HG03469 (cell line): Measurements from ENCODE around the gene BSND.

Source experiments
- ATAC-seq: cut with Tn5 transposase; IDR thresholded peaks from one replicate; pipeline ENCODE4 v1.9.1; 2021; ENCODE audit warnings: mild to moderate bottlenecking, moderate library complexity, moderate number of reproducible peaks; ENCODE audit not compliant: unreplicated experiment

BSND gene

GRCh38 chr1:55045430-55045829 lies 46.7 kb downstream of the BSND start:
- ATAC-seq = no peak

- ATAC-seq = no peak
Measured at GRCh38 chr1:55046871-55047270, 48.1 kb downstream of the BSND start.

- no peak for ATAC-seq
Measured at GRCh38 chr1:55047611-55048010, 48.9 kb downstream of the BSND start.

- ATAC-seq = no peak
Measured at GRCh38 chr1:55048453-55049270, 49.9 kb downstream of the BSND start.

GRCh38 chr1:55049271-55049913 lies 50.7 kb downstream of the BSND start:
- ATAC-seq = no peak

GRCh38 chr1:55049914-55050278 lies 51.2 kb downstream of the BSND start:
- ATAC-seq = no peak

GRCh38 chr1:55050283-55050682 lies 51.5 kb downstream of the BSND start:
- no peak for ATAC-seq

GRCh38 chr1:55051169-55051568 lies 52.4 kb downstream of the BSND start:
- no peak for ATAC-seq

- ATAC-seq = no peak
Measured at GRCh38 chr1:55051621-55052020, 52.9 kb downstream of the BSND start.

- no peak for ATAC-seq
Measured at GRCh38 chr1:55052221-55053142, 53.7 kb downstream of the BSND start.

- ATAC-seq = no peak
Measured at GRCh38 chr1:55053265-55053954, 54.7 kb downstream of the BSND start.

- ATAC-seq = no peak
Measured at GRCh38 chr1:55054396-55054795, 55.7 kb downstream of the BSND start.

- no peak for ATAC-seq
Measured at GRCh38 chr1:55055084-55055882, 56.5 kb downstream of the BSND start.

- no peak for ATAC-seq
Measured at GRCh38 chr1:55055951-55056631, 57.4 kb downstream of the BSND start.

GRCh38 chr1:55056632-55056992 lies 57.9 kb downstream of the BSND start:
- no peak for ATAC-seq

- no peak for ATAC-seq
Measured at GRCh38 chr1:55057270-55057955, 58.7 kb downstream of the BSND start.

- ATAC-seq = no peak
Measured at GRCh38 chr1:55057956-55058298, 59.2 kb downstream of the BSND start.

GRCh38 chr1:55059302-55060132 lies 60.8 kb downstream of the BSND start:
- no peak for ATAC-seq
